Activated T-cell treated with anti-CD3 and anti-CD28 coated beads, Interleukin-2, amount 50 U/mL, for 72 hours (primary cell): ENCODE data around the gene DISP3. TPM values are rescaled to one million over a fixed set of nuclear protein-coding genes. Genes with fewer than 3 reads are reported as not detected.
A peak's percentile ranks its signal among the peaks of the same experiment; 100 is the strongest.

Experiments used
- ATAC-seq, 2 donors: fragments of 150-1000 bp; cut with Tn5 transposase; replicated peaks in 1 of 2; 2 replicates each; pipeline ENCODE4 v1.10.0; 2021; ENCODE audit warnings: moderate library complexity in 2 of 2, mild to moderate bottlenecking in 1 of 2
- DNase-seq, 2 donors: peaks; one replicate each; pipeline ENCODE4 v3.0.0; 2021 to 2022; ENCODE audit warnings: mixed read lengths in 1 of 2
- H3K27ac Mint-ChIP-seq: one replicate; pipeline ENCODE4 v1.8.0; 2022; ENCODE audit warnings: mild to moderate bottlenecking, moderate library complexity, mixed read lengths
- H3K27me3 Mint-ChIP-seq: one replicate; pipeline ENCODE4 v1.8.0; 2022; ENCODE audit warnings: low read depth, mixed read lengths
- H3K36me3 Mint-ChIP-seq, 2 donors: one replicate each; pipeline ENCODE4 v1.8.0; 2022; ENCODE audit warnings: mixed read lengths in 2 of 2, mild to moderate bottlenecking in 1 of 2; ENCODE audit not compliant: insufficient read depth in 2 of 2
- H3K4me1 Mint-ChIP-seq: one replicate; pipeline ENCODE4 v1.8.0; 2022; ENCODE audit warnings: low read depth, mixed read lengths
- H3K4me3 Mint-ChIP-seq, 2 donors: one replicate each; pipeline ENCODE4 v1.8.0; 2022; ENCODE audit warnings: mild to moderate bottlenecking in 2 of 2, mixed read lengths in 2 of 2, moderate library complexity in 2 of 2
- H3K9me3 Mint-ChIP-seq, 2 donors: one replicate each; pipeline ENCODE4 v1.8.0; 2022; ENCODE audit warnings: mixed read lengths in 2 of 2
- total RNA-seq, 2 donors: library from RNA; stranded (reverse); gene quantifications; one replicate each; pipeline ENCODE4 v1.2.3, GENCODE V29; 2022

DISP3 gene, protein sequence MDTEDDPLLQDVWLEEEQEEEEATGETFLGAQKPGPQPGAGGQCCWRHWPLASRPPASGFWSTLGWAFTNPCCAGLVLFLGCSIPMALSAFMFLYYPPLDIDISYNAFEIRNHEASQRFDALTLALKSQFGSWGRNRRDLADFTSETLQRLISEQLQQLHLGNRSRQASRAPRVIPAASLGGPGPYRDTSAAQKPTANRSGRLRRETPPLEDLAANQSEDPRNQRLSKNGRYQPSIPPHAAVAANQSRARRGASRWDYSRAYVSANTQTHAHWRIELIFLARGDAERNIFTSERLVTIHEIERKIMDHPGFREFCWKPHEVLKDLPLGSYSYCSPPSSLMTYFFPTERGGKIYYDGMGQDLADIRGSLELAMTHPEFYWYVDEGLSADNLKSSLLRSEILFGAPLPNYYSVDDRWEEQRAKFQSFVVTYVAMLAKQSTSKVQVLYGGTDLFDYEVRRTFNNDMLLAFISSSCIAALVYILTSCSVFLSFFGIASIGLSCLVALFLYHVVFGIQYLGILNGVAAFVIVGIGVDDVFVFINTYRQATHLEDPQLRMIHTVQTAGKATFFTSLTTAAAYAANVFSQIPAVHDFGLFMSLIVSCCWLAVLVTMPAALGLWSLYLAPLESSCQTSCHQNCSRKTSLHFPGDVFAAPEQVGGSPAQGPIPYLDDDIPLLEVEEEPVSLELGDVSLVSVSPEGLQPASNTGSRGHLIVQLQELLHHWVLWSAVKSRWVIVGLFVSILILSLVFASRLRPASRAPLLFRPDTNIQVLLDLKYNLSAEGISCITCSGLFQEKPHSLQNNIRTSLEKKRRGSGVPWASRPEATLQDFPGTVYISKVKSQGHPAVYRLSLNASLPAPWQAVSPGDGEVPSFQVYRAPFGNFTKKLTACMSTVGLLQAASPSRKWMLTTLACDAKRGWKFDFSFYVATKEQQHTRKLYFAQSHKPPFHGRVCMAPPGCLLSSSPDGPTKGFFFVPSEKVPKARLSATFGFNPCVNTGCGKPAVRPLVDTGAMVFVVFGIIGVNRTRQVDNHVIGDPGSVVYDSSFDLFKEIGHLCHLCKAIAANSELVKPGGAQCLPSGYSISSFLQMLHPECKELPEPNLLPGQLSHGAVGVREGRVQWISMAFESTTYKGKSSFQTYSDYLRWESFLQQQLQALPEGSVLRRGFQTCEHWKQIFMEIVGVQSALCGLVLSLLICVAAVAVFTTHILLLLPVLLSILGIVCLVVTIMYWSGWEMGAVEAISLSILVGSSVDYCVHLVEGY (N-terminal part only)
- under 1 TPM; 0.42 to 0.46 TPM for total RNA-seq

DNA sequence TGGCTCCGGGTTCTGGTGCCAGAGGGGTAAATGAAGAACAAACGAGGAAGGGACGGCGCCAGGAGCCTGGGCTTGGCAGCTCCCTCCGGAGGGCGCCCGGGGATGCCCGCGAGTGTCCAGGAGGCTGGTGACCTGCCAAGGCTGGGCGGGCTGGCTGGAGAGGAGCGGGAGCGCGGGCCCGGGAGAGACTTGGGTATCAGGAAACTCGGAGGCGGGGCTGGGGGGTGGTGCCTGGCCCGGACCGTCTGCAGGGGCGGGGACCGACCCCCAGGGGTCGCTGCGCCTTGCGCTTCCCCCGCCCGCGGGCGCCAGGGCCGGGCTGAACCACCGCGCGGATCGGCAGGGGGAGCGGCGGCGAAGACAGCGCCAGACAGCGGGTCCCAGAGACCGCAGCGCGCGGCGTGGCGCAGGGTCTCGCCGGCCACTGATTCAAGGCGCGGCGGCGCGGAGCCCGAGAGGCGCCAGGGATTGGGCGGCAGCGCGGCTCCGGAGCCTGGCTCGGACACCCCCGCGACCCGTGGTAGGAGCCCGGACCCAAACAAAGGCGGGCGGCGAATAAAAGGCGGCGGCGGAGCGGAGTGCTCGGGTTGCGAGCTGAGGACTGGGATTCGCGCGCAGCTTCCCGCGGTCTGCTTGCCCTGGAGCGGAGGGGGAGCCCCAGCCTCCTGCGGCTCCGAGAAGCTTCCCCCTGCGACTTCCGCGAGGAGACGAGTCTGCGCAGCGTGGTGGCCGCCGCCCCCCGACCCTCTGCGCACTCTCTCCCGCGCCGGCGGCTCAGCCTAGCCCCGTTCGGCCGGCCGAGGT, at the start of gene DISP3:
TSS of gene DISP3 (plus strand) at position 585 of the 804 bp plus-strand sequence. CDS start 21,838 bp downstream, outside the sequence.
- peak; percentile 84 to 87 for ATAC-seq
- Mint-ChIP-seq H3K36me3 (peaks cover 0 to 2% of the 10 kb centered on the region in 2 donors), H3K4me3 (peak within 1 kb of the TSS; percentile 69 to 75), H3K9me3 (no peaks in the 10 kb centered on the region), H3K27me3 (peaks cover 26% of the 10 kb centered on the region), H3K27ac (no peak within 1 kb of the TSS), H3K4me1 (peaks cover 5% of the 10 kb centered on the region)
- peak; percentile 84 to 86 for DNase-seq

DNA sequence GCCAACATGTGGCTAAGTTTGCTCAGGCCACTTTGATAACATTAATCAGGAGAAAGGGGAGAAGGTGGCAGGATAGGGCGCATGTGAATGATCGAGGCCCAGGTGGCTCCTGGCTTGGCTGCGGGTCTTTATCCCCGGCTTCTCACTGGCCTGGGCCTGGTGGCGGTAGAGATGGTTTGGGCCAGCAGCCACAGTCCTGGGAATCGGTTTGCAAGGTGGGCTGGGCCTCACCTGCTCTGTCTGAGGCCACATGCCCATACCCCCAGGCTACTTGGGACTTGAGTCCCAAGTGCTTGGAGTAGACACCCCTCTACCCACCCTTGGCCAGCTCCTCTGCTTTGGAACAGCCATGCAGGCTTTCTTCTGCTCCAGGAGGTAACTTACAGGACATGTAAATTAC, 49.7 kb upstream of the DISP3 start:
- H3K27me3 Mint-ChIP-seq, result no peaks in the 10 kb centered on the region
- ATAC-seq, result no peak
- H3K27ac Mint-ChIP-seq, result no peak overlapping the region

DNA sequence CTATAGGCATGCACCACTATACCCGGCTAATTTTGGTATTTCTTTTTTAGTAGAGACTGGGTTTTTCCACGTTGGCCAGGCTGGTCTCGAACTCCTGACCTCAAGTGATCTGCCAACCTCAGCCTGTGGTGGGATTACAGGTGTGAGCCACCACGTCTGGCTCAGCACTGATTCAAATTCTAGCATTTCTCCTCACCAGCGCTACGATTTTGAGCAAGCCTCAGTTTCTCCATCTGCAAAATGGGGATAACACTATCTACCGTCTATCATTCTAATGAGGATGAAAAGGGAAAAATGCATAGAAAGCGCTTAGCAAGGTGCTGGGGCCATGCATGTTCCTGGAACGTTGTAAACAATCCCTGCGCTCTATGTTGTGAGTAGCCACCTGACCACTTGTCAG, 49.0 kb upstream of the DISP3 start:
- no peaks in the 10 kb centered on the region for H3K4me1 Mint-ChIP-seq
- ATAC-seq (no peak), DNase-seq (no peak)
- H3K9me3 Mint-ChIP-seq, result no peaks in the 10 kb centered on the region
- no peaks in the 10 kb centered on the region for H3K27me3 Mint-ChIP-seq
- no peak overlapping the region for H3K4me3 Mint-ChIP-seq
- H3K36me3 Mint-ChIP-seq, result no peaks in the 10 kb centered on the region
- no peak overlapping the region for H3K27ac Mint-ChIP-seq

More for the DNA sequence above, 49.7 kb upstream of the DISP3 start:
- Mint-ChIP-seq H3K36me3 (no peaks in the 10 kb centered on the region), H3K9me3 (no peaks in the 10 kb centered on the region), H3K4me3 (no peak overlapping the region), H3K4me1 (no peaks in the 10 kb centered on the region)
- DNase-seq, result no peak

DNA sequence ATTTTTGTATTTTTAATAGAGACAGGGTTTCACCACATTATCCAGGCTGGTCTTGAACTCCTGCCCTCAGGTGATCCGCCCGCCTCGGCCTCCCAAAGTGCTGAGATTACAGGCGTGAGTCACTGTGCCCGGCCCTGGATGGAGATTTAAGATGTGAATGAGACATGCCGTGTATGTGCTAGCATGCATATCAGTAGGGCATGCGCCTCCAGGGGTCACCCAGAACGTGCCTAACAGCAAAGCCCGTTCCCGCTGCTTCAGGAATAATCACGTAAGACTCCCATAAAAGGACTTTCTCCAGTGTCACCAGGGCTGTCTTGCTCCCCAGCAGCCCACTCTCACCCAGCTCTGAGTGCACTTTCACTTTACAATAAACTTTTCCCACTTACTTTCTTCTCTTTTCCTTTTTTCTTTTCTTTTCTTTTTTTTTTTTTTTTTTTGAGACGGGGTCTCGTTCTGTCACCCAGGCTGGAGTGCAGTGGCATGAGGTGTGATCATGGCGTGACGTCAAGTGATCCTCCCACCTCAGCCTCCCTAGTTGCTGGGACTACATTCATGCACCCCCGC, 46.9 kb upstream of the DISP3 start:
- no peak for ATAC-seq
- H3K4me1 Mint-ChIP-seq, result peaks cover 10% of the 10 kb centered on the region
- H3K27ac Mint-ChIP-seq, result no peak overlapping the region
- no peaks in the 10 kb centered on the region for H3K27me3 Mint-ChIP-seq
- no peak overlapping the region for H3K4me3 Mint-ChIP-seq
- no peak for DNase-seq
- H3K36me3 Mint-ChIP-seq, result no peaks in the 10 kb centered on the region
- no peaks in the 10 kb centered on the region for H3K9me3 Mint-ChIP-seq

DNA sequence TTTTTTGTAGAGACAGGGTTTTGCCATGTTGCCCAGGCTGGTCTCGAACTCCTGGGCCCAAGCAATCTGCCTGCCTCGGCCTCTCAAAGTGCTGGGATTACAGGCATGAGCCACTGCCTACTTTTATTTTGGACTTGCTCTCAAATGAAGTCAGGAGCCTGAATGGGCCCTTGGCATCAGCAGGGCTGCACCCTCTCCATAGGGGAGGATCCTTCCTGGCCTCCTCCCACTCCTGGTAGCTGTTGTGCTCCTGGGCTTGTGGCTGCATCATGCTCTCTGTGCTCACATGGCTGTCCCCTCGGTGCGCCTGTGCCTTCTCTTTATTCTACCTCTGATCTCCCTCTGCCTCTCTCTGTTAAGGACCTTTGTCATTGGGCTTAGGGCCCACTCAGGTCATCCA, 46.4 kb upstream of the DISP3 start:
- H3K27ac Mint-ChIP-seq, result no peak overlapping the region

DNA sequence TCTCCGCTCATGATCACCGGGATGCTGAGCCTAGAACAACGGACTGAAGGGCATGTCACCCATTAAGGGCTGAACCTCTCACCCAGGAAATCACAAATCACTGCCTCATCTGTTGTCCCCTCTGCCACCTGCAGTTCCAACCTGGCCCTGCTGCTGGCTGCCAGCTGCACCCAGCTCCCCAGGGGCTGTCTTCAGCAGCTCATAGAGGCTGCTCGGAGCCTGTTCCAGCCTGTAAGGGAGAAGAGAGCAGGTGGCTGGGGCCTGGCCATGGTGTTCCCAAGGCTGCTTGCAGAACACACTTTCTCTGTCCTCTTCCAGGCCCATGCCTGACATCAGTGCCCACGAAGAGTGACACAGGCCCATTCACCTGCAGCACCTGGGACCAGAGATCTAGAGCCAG, 44.5 kb upstream of the DISP3 start:
- Mint-ChIP-seq H3K4me1 (peaks cover 10% of the 10 kb centered on the region), H3K9me3 (no peaks in the 10 kb centered on the region), H3K4me3 (no peak overlapping the region), H3K27me3 (no peaks in the 10 kb centered on the region), H3K27ac (no peak overlapping the region), H3K36me3 (no peaks in the 10 kb centered on the region)
- ATAC-seq (no peak), DNase-seq (no peak)

More for the DNA sequence above, 46.4 kb upstream of the DISP3 start:
- no peaks in the 10 kb centered on the region for H3K27me3 Mint-ChIP-seq
- peaks cover 10% of the 10 kb centered on the region for H3K4me1 Mint-ChIP-seq
- no peak overlapping the region for H3K4me3 Mint-ChIP-seq
- no peak for ATAC-seq
- no peak for DNase-seq
- no peaks in the 10 kb centered on the region for H3K9me3 Mint-ChIP-seq
- no peaks in the 10 kb centered on the region for H3K36me3 Mint-ChIP-seq

DNA sequence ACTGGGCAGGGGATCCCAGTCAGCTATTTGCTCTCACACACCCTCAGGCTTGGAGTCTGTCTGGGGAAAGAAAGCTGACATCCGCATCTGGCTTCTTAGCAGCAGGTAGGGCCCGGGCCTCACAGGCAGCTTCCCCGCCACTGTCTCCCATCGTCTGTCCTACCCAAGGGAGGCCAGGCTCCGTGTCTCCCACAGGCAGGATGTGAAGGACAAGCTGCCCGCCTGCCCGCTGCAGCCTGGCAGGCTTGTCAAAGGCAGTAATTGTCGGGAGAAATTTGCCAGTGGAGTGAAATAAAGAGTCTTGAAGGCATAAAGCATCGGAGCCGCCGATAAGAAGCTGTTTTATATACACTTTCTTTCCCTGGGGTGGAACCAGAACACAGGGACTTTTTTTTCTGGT, 44.0 kb upstream of the DISP3 start:
- Mint-ChIP-seq H3K36me3 (no peaks in the 10 kb centered on the region), H3K27ac (no peak overlapping the region), H3K27me3 (no peaks in the 10 kb centered on the region), H3K9me3 (no peaks in the 10 kb centered on the region), H3K4me3 (no peak overlapping the region), H3K4me1 (peaks cover 10% of the 10 kb centered on the region)
- no peak for ATAC-seq
- no peak for DNase-seq

DNA sequence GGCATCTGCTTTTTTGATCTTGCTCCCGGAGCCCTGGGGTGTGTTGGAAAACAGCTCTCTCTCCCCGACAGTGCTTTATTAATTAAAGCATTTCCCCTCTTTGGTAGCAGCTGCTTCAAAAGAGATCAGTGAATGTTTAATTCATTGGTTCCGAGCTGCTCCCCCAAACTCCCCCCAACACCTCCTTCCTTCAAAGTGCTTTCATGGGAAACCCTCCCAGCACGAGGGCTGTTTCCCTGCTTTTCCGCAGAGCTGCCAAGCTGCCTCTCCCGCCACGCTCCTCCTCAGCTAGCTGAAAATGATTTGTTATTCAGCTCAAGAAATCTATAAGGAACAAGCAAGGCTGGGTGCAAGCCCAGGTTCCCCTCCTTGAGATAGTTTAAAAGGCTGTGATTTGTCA, 40.0 kb upstream of the DISP3 start:
- no peak for DNase-seq
- no peaks in the 10 kb centered on the region for H3K27me3 Mint-ChIP-seq
- H3K4me3 Mint-ChIP-seq, result no peak overlapping the region

DNA sequence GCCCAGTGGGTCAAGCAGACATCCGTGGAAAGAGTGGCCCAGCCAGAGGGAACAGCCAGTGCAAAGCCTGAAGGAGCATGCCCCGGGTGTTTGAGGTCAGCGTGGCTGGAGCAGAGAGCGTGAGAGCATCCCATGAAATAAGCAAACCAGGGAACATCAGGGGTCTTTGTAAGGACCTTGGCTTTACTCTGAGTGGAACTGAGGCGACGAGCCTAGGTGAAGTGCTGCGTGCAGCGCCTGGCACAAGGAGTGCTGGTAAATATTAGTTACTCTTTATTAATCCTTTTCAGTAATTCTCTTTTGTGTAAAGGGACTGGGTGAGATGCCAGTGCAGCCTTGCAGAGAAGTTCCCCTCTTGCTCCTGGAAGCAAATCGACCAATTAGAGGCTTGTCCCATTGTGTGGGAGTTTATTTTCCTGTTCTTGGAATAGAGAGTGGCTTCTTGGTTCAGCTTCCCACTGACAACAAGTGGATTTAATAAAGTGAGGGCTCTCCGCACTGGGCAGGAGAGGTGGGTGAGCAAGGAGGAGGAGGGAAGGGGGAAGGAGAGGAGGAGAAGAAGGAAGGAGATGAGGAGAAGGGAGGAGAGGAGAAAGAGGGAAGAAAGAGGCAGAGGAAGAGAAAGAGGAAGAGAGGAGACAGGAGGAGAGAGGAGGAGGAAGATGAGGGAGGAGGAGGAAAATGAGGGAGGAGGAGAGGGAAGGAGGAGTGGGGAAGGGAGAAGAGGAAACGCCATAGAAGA, 37.6 kb upstream of the DISP3 start:
- Mint-ChIP-seq H3K27me3 (no peaks in the 10 kb centered on the region), H3K36me3 (no peaks in the 10 kb centered on the region), H3K4me1 (peaks cover 3% of the 10 kb centered on the region), H3K4me3 (no peak overlapping the region), H3K27ac (no peak overlapping the region), H3K9me3 (no peaks in the 10 kb centered on the region)
- ATAC-seq, result no peak
- DNase-seq, result no peak

More for the DNA sequence above, 40.0 kb upstream of the DISP3 start:
- H3K27ac Mint-ChIP-seq, result no peak overlapping the region
- H3K4me1 Mint-ChIP-seq, result peaks cover 10% of the 10 kb centered on the region
- no peaks in the 10 kb centered on the region for H3K9me3 Mint-ChIP-seq
- H3K36me3 Mint-ChIP-seq, result no peaks in the 10 kb centered on the region
- no peak for ATAC-seq

DNA sequence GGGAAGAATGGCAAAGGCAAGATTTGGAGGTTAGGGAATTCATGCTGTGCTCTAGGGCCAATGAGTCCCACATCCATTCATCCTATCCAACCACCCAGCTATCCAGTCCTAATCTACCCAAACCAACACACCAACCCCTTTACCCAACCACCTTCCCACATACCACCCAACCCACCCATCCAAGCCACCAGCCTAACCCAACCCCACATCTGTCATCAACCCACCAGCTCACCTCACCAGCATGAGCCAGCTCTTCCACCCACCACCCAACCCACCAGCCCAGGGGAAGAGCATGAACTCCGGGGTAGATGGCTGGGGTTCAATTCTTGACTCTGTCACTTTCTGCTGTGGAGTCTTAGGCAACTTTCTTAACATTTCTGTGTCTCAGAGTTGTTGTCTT, 35.9 kb upstream of the DISP3 start:
- Mint-ChIP-seq H3K27ac (no peak overlapping the region), H3K4me1 (no peaks in the 10 kb centered on the region), H3K4me3 (no peak overlapping the region), H3K27me3 (no peaks in the 10 kb centered on the region), H3K9me3 (no peaks in the 10 kb centered on the region), H3K36me3 (no peaks in the 10 kb centered on the region)
- DNase-seq, result no peak
- ATAC-seq, result no peak

DNA sequence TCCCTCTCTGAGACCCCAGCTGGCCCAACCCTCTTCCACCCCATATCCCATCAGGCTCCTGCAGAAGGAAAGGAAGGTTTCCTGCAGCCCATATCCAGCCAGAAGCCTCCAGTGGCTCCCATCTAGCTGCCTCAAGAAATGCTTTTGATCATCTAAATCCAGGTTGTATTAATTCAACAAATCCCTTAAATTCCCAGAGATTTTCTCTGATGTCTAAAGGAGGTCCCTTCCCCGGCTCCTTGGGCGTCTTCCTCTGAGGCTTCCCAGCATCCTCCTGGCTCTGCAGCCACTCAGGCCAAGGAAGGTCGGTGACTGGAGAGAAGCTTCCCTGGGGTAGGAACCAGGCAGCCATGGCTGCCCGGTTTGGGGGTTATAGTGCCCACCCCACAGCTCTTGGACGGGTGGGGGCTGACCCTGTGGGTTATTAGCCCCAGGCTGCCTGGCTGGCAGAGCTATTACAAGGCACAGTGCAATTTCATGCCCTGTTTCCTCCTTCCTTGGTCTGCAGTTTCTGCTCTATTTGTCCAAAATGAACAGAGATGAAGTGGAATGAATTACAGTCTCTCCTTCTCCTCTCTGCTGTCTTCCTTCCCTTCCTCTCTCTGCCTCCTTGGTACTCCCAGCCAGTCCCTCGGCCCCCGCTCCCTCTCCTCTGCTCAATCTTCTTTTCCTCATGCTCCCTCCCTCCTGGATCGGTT, 34.8 kb upstream of the DISP3 start:
- Mint-ChIP-seq H3K9me3 (no peaks in the 10 kb centered on the region), H3K4me1 (no peaks in the 10 kb centered on the region), H3K4me3 (no peak overlapping the region), H3K36me3 (no peaks in the 10 kb centered on the region), H3K27me3 (no peaks in the 10 kb centered on the region), H3K27ac (no peak overlapping the region)
- DNase-seq, result no peak
- no peak for ATAC-seq
